HG03097 (cell line): Measurements from ENCODE around the gene FUT7.

Experiments used
- ATAC-seq: cut with Tn5 transposase; IDR thresholded peaks from one replicate; pipeline ENCODE4 v1.9.1; 2021; ENCODE audit not compliant: unreplicated experiment, low FRiP score

The FUT7 gene

GRCh38 chr9:137020771-137021567 is 10.9 kb downstream of the FUT7 start:
- ATAC-seq: no peak

GRCh38 chr9:137019891-137020683 is 11.8 kb downstream of the FUT7 start:
- ATAC-seq: no peak

GRCh38 chr9:137018761-137019559 is 12.9 kb downstream of the FUT7 start:
- ATAC-seq: no peak

- no peak for ATAC-seq
These were observed 13.9 kb downstream of the FUT7 start for GRCh38 chr9:137017791-137018497.

- ATAC-seq: no peak
These were observed 14.8 kb downstream of the FUT7 start for GRCh38 chr9:137017071-137017470.

GRCh38 chr9:137016436-137016835 is 15.5 kb downstream of the FUT7 start:
- no peak for ATAC-seq

- no peak for ATAC-seq
These were observed 15.9 kb downstream of the FUT7 start for GRCh38 chr9:137015976-137016375.

- ATAC-seq: no peak
These were observed 16.4 kb downstream of the FUT7 start for GRCh38 chr9:137015540-137015930.

- ATAC-seq: no peak
These were observed 16.9 kb downstream of the FUT7 start for GRCh38 chr9:137014776-137015539.

GRCh38 chr9:137014166-137014565 is 17.7 kb downstream of the FUT7 start:
- no peak for ATAC-seq

GRCh38 chr9:137013571-137013940 is 18.3 kb downstream of the FUT7 start:
- no peak for ATAC-seq

GRCh38 chr9:137012694-137013570 is 19.0 kb downstream of the FUT7 start:
- no peak for ATAC-seq

- ATAC-seq: no peak
These were observed 19.8 kb downstream of the FUT7 start for GRCh38 chr9:137011907-137012675.

- ATAC-seq: no peak
These were observed 20.7 kb downstream of the FUT7 start for GRCh38 chr9:137011156-137011555.

GRCh38 chr9:137009938-137010732 is 21.8 kb downstream of the FUT7 start:
- ATAC-seq: no peak

GRCh38 chr9:137009217-137009616 is 22.7 kb downstream of the FUT7 start:
- ATAC-seq: no peak

GRCh38 chr9:137008312-137008711 is 23.6 kb downstream of the FUT7 start:
- no peak for ATAC-seq
